Epidermal melanocyte (primary cell): ENCODE data around the gene WNK3.

Experiments used
- DNase-seq: peaks from one replicate; pipeline ENCODE4 v3.0.0; 2011; ENCODE audit warnings: low spot score; ENCODE audit not compliant: insufficient read length

WNK3 gene

GRCh38 chrX:54171527-54172250 is 186.2 kb downstream of the WNK3 start:
- no peak for DNase-seq

- no peak for DNase-seq
These were observed 186.8 kb downstream of the WNK3 start for GRCh38 chrX:54171091-54171490.

- no peak for DNase-seq
These were observed 190.9 kb downstream of the WNK3 start for GRCh38 chrX:54166915-54167314.

GRCh38 chrX:54157561-54157960 is 200.3 kb downstream of the WNK3 start:
- DNase-seq, result no peak
